ENCODE data around the gene MRO.
"Not testable (repeated sequence)": the region's sequence is repeated elsewhere in the genome, so short reads cannot be mapped to it uniquely, and the experiment has no call there.

MRO gene

GRCh38 chr18:50833496-50833895 lies 13.7 kb upstream of the MRO start:
- DNase-seq = not testable (repeated sequence)

GRCh38 chr18:50832754-50833153 lies 12.9 kb upstream of the MRO start:
- DNase-seq = no peak

- no peak for DNase-seq
These were observed 10.7 kb upstream of the MRO start for GRCh38 chr18:50830544-50830943.

GRCh38 chr18:50829644-50830043 lies 9.8 kb upstream of the MRO start:
- no peak for DNase-seq

- DNase-seq = no peak
These were observed 6.2 kb upstream of the MRO start for GRCh38 chr18:50826027-50826426.

- DNase-seq = no peak
These were observed 5.8 kb upstream of the MRO start for GRCh38 chr18:50825621-50826020.

- no peak for DNase-seq
These were observed 2.9 kb upstream of the MRO start for GRCh38 chr18:50822756-50823155.

- no peak for DNase-seq
These were observed 1.2 kb upstream of the MRO start for GRCh38 chr18:50820901-50821520.

- no peak for DNase-seq
These were observed 639 bp downstream of the MRO start for GRCh38 chr18:50819027-50819727.

GRCh38 chr18:50816419-50817166 lies 3.2 kb downstream of the MRO start:
- no peak for DNase-seq

- no peak for DNase-seq
These were observed 5.4 kb downstream of the MRO start for GRCh38 chr18:50814395-50814794.

- no peak for DNase-seq
These were observed 6.5 kb downstream of the MRO start for GRCh38 chr18:50813353-50813752.

- no peak for DNase-seq
These were observed 7.0 kb downstream of the MRO start for GRCh38 chr18:50812834-50813233.

GRCh38 chr18:50807176-50807575 lies 12.6 kb downstream of the MRO start:
- DNase-seq = no peak

GRCh38 chr18:50806208-50806616 lies 13.6 kb downstream of the MRO start:
- DNase-seq = no peak

GRCh38 chr18:50805732-50806131 lies 14.1 kb downstream of the MRO start:
- DNase-seq = no peak

- DNase-seq = no peak
These were observed 16.2 kb downstream of the MRO start for GRCh38 chr18:50803592-50803991.

- no peak for DNase-seq
These were observed 17.7 kb downstream of the MRO start for GRCh38 chr18:50802141-50802540.

- no peak for DNase-seq
These were observed 22.7 kb downstream of the MRO start for GRCh38 chr18:50797142-50797541.

GRCh38 chr18:50796495-50796894 lies 23.3 kb downstream of the MRO start:
- DNase-seq = no peak

- DNase-seq = no peak
These were observed 25.9 kb downstream of the MRO start for GRCh38 chr18:50793641-50794565.

- DNase-seq = no peak
These were observed 26.9 kb downstream of the MRO start for GRCh38 chr18:50792885-50793284.

All from activated CD4-positive, alpha-beta T cell treated with anti-CD3 and anti-CD28 coated beads for 4 hours (primary cell).